Measurements from ENCODE around the gene ZNF248. TPM values are rescaled to one million over a fixed set of nuclear protein-coding genes. Genes with fewer than 3 reads are reported as not detected.
"Not testable (repeated sequence)": the region's sequence is repeated elsewhere in the genome, so short reads cannot be mapped to it uniquely, and the experiment has no call there.

Gene ZNF248
- total and polyA plus RNA-seq, 8 donors: 12.0 to 45.2 (median 40.0) TPM

GRCh38 chr10:37741831-37742230 is 115.6 kb downstream of the ZNF248 start:
- no peak for ATAC-seq
- Histone ChIP-seq H3K9me3 (peaks cover 0 to 19% of the 10 kb centered on the region in 2 donors), H3K4me3 (no peak overlapping the region), H3K4me1 (no peaks in the 10 kb centered on the region), H3K36me3 (no peaks in the 10 kb centered on the region), H3K27me3 (no peaks in the 10 kb centered on the region), H3K27ac (no peak overlapping the region)
- DNase-seq: no peak
- intact Hi-C loops (cut with DNase I): no loop called here
- no peak for TF ChIP-seq CTCF (IDR thresholded peaks at IDR 0.05)

- ATAC-seq: no peak
- intact Hi-C loops (cut with DNase I): no loop called here
- Histone ChIP-seq H3K36me3 (no peaks in the 10 kb centered on the region), H3K27ac (no peak overlapping the region), H3K4me1 (no peaks in the 10 kb centered on the region), H3K27me3 (no peaks in the 10 kb centered on the region), H3K4me3 (no peak overlapping the region), H3K9me3 (peaks cover 0 to 19% of the 10 kb centered on the region in 2 donors)
- TF ChIP-seq CTCF (IDR thresholded peaks at IDR 0.05): no peak
- no peak for DNase-seq
These were observed 118.2 kb downstream of the ZNF248 start for GRCh38 chr10:37739181-37739580.

GRCh38 chr10:37738241-37738640 is 119.2 kb downstream of the ZNF248 start:
- H3K4me3 ChIP-seq; DNase-seq; intact Hi-C loops (cut with DNase I); ATAC-seq; H3K27me3 ChIP-seq; H3K36me3 ChIP-seq; H3K27ac ChIP-seq; H3K4me1 ChIP-seq: not testable (repeated sequence)
- H3K9me3 ChIP-seq: peaks cover 0 to 19% of the 10 kb centered on the region in 2 donors

- Histone ChIP-seq H3K27ac (no peak overlapping the region), H3K4me1 (no peaks in the 10 kb centered on the region), H3K4me3 (no peak overlapping the region), H3K36me3 (no peaks in the 10 kb centered on the region), H3K9me3 (peaks cover 0 to 19% of the 10 kb centered on the region in 2 donors), H3K27me3 (no peaks in the 10 kb centered on the region)
- ATAC-seq (no peak), DNase-seq (no peak)
- no peak for TF ChIP-seq CTCF (IDR thresholded peaks at IDR 0.05)
- intact Hi-C loops (cut with DNase I): no loop called here
These were observed 120.1 kb downstream of the ZNF248 start for GRCh38 chr10:37737336-37737735.

- Histone ChIP-seq H3K27me3 (no peaks in the 10 kb centered on the region), H3K4me1 (no peaks in the 10 kb centered on the region), H3K4me3 (no peak overlapping the region), H3K9me3 (peaks cover 0 to 16% of the 10 kb centered on the region in 2 donors), H3K36me3 (no peaks in the 10 kb centered on the region), H3K27ac (no peak overlapping the region)
- DNase-seq: no peak
- no peak for ATAC-seq
- intact Hi-C loops (cut with DNase I): no loop called here
- no peak for TF ChIP-seq CTCF (IDR thresholded peaks at IDR 0.05)
These were observed 121.3 kb downstream of the ZNF248 start for GRCh38 chr10:37736120-37736519.

GRCh38 chr10:37734971-37735370 is 122.4 kb downstream of the ZNF248 start:
- DNase-seq (no peak), ATAC-seq (no peak)
- no peak for TF ChIP-seq CTCF (IDR thresholded peaks at IDR 0.05)
- Histone ChIP-seq H3K4me3 (no peak overlapping the region), H3K4me1 (no peaks in the 10 kb centered on the region), H3K27me3 (no peaks in the 10 kb centered on the region), H3K27ac (no peak overlapping the region), H3K36me3 (no peaks in the 10 kb centered on the region), H3K9me3 (peaks cover 0 to 12% of the 10 kb centered on the region in 2 donors)
- intact Hi-C loops (cut with DNase I): no loop called here

All from left lung (tissue), 10 donors.